HFFc6 (cell line): Measurements from ENCODE around the gene TOR1AIP2. TPM values are rescaled to one million over a fixed set of nuclear protein-coding genes. Genes with fewer than 3 reads are reported as not detected.
"Not testable (repeated sequence)": the region's sequence is repeated elsewhere in the genome, so short reads cannot be mapped to it uniquely, and the experiment has no call there.

Experiments
- DNase-seq: peaks from one replicate; pipeline ENCODE4 v3.0.0-alpha.2; 2018
- H3K27ac Mint-ChIP-seq: 2 replicates; pipeline ENCODE4 v1.8.0; 2020; ENCODE audit warnings: mild to moderate bottlenecking, mixed read lengths
- H3K27me3 Mint-ChIP-seq: 2 replicates; pipeline ENCODE4 v1.8.0; 2021; ENCODE audit warnings: mild to moderate bottlenecking, moderate library complexity, mixed read lengths; ENCODE audit not compliant: insufficient read depth
- H3K36me3 Mint-ChIP-seq: 2 replicates; pipeline ENCODE4 v1.8.0; 2021; ENCODE audit warnings: low read depth, mixed read lengths
- H3K4me1 Mint-ChIP-seq: 2 replicates; pipeline ENCODE4 v1.8.0; 2020; ENCODE audit warnings: low read depth, mixed read lengths
- H3K4me3 Mint-ChIP-seq: 2 replicates; pipeline ENCODE4 v1.8.0; 2020; ENCODE audit warnings: mild to moderate bottlenecking, moderate library complexity, mixed read lengths
- H3K9me3 Mint-ChIP-seq: 2 replicates; pipeline ENCODE4 v1.8.0; 2020; ENCODE audit warnings: mild to moderate bottlenecking, mixed read lengths
- total RNA-seq, 6 experiments: library from RNA; stranded (reverse); fragmentation: NEBNext Ultra II Directional; extraction: Animal tissue kit (Norgen Biotek cat#: 25700); gene quantifications; 2 replicates in 1 of 6; 3 replicates in 5 of 6; pipeline ENCODE4 v1.2.3, GENCODE V29; 2021
- TF ChIP-seq, protein P1 (sequence below): fragments of 200-600 bp; sonication (generic); IDR thresholded peaks from 2 replicates; pipeline ENCODE4 v1.5.0; 2021; ENCODE audit warnings: antibody characterized with exemption, mild to moderate bottlenecking

TOR1AIP2 gene
- total RNA-seq, 6 experiments from 2014 or later = 89.7 to 127 (median 108) TPM

GRCh38 chr1:179808503-179808902 lies 69.1 kb downstream of the TOR1AIP2 start:
- Mint-ChIP-seq H3K4me1 (peaks cover 39% of the 10 kb centered on the region), H3K36me3 (no peaks in the 10 kb centered on the region), H3K27me3 (peaks cover 46% of the 10 kb centered on the region), H3K9me3 (no peaks in the 10 kb centered on the region), H3K4me3 (peak overlapping the region; percentile 24; the same call in 1 of the 2 replicates), H3K27ac (peak overlapping the region; percentile 75)
- no peak for DNase-seq
- TF ChIP-seq, protein P1, sequence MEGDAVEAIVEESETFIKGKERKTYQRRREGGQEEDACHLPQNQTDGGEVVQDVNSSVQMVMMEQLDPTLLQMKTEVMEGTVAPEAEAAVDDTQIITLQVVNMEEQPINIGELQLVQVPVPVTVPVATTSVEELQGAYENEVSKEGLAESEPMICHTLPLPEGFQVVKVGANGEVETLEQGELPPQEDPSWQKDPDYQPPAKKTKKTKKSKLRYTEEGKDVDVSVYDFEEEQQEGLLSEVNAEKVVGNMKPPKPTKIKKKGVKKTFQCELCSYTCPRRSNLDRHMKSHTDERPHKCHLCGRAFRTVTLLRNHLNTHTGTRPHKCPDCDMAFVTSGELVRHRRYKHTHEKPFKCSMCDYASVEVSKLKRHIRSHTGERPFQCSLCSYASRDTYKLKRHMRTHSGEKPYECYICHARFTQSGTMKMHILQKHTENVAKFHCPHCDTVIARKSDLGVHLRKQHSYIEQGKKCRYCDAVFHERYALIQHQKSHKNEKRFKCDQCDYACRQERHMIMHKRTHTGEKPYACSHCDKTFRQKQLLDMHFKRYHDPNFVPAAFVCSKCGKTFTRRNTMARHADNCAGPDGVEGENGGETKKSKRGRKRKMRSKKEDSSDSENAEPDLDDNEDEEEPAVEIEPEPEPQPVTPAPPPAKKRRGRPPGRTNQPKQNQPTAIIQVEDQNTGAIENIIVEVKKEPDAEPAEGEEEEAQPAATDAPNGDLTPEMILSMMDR = no peak

DNA sequence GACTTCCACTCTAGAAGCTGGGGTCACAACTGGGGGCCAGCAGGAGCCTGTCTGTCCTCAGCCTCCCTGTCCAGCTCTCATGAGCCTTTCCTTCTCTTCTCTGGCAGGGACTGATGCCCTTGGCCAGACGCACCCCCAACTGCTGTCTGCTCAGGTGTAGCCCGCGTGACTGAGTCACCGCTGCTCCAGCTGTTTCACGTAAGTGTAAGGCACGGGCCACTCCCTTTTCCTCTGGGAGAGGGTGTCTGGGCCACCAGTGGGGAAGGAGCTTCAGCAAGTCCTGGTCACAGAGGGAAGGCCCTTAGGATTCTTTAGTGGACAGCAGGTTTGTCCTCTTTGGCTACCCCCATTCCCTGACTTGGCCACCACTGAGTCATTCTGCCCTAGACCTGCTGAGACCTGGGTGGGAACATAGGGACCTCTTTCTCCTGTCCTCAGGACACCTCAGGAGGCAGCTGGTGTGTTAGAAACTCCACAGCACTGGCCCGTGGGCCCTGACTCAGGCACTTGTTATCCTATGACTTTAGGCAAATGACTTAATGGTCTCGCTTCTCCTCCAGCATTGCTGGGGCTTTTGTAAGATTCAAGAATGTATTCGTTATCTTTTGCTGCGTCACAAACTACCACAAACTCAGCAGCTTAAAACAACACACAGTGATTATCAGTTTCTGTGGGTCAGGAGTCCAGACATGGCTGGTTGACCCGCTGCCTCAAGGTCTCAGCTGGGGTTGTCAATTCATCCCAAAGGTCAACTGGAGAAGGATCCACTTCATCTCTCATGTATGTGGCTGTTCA lies 69.7 kb downstream of the TOR1AIP2 start:
- no peaks in the 10 kb centered on the region for H3K9me3 Mint-ChIP-seq
- DNase-seq = peak; percentile 91
- peaks cover 43% of the 10 kb centered on the region for H3K27me3 Mint-ChIP-seq
- TF ChIP-seq, protein P1 = no peak
- H3K36me3 Mint-ChIP-seq = no peaks in the 10 kb centered on the region
- H3K27ac Mint-ChIP-seq = peak overlapping the region; percentile 75
- peaks cover 39% of the 10 kb centered on the region for H3K4me1 Mint-ChIP-seq
- H3K4me3 Mint-ChIP-seq = peak overlapping the region; percentile 24; the same call in 1 of the 2 replicates

GRCh38 chr1:179807291-179807690 lies 70.3 kb downstream of the TOR1AIP2 start:
- Mint-ChIP-seq H3K4me3 (no peak overlapping the region), H3K9me3 (no peaks in the 10 kb centered on the region), H3K36me3 (no peaks in the 10 kb centered on the region), H3K27ac (peak overlapping the region; percentile 75; the same call in 1 of the 2 replicates), H3K27me3 (peaks cover 45% of the 10 kb centered on the region), H3K4me1 (peaks cover 39% of the 10 kb centered on the region)
- TF ChIP-seq, protein P1 = no peak
- DNase-seq = no peak

- Mint-ChIP-seq H3K9me3 (no peaks in the 10 kb centered on the region), H3K4me1 (peaks cover 39% of the 10 kb centered on the region), H3K4me3 (no peak overlapping the region), H3K27ac (no peak overlapping the region), H3K27me3 (peaks cover 42% of the 10 kb centered on the region), H3K36me3 (no peaks in the 10 kb centered on the region)
- no peak for DNase-seq
- TF ChIP-seq, protein P1 = no peak
Observed at GRCh38 chr1:179806333-179806732, 71.3 kb downstream of the TOR1AIP2 start.

DNA sequence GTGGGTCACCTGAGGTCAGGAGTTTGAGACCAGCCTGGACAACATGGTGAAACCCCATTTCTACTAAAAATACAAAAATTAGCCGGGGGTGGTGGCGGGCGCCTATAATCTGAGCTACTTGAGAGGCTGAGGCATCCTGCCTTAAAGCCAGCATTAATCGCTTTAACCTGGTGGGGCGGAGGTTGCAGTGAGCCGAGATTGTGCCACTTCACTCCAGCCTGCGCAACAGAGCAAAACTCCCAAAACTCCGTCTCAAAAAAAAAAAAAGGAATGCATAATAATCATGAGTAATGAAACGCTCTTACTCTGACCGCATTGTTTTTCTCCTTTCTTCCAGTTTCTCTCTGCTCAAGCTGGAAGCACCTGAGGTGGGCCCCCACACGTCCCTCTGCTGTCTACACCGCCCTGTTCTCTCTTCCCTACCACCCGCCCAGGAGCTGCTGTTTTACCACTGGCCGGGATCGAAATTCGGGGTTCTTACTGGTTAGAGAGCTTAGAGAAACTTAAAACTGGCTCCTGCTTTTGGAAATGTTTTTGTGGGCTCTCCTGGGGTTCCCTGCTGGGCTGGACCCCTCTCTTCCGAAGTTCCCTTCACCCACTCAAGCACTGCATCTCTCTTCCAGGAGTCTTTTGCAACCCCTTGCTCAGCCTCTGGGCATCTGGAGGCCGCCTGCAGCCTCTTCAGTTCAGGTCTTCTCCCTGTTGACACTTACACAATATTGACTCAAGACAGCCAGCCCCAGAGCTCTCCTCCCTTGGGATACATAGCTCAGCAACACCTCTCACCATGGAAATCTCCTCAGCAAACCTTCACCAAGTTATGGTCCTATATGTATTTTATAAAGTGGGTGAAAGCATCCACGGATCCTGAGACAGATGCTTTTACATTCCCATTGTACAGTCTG lies 72.1 kb downstream of the TOR1AIP2 start:
- Mint-ChIP-seq H3K9me3 (no peaks in the 10 kb centered on the region), H3K4me1 (peaks cover 39% of the 10 kb centered on the region), H3K27me3 (peaks cover 42% of the 10 kb centered on the region), H3K36me3 (no peaks in the 10 kb centered on the region), H3K4me3 (no peak overlapping the region), H3K27ac (no peak overlapping the region)
- TF ChIP-seq, protein P1 = no peak
- no peak for DNase-seq

- not testable (repeated sequence) for H3K9me3 Mint-ChIP-seq, H3K36me3 Mint-ChIP-seq, H3K4me3 Mint-ChIP-seq, DNase-seq, H3K27ac Mint-ChIP-seq
- H3K4me1 Mint-ChIP-seq = peaks cover 30% of the 10 kb centered on the region
- peaks cover 39% of the 10 kb centered on the region for H3K27me3 Mint-ChIP-seq
Observed at GRCh38 chr1:179804417-179804816, 73.2 kb downstream of the TOR1AIP2 start.
